ENCODE measurements around the gene ALDH4A1.
"Not testable (repeated sequence)": the region's sequence is repeated elsewhere in the genome, so short reads cannot be mapped to it uniquely, and the experiment has no call there.

The ALDH4A1 gene

DNA sequence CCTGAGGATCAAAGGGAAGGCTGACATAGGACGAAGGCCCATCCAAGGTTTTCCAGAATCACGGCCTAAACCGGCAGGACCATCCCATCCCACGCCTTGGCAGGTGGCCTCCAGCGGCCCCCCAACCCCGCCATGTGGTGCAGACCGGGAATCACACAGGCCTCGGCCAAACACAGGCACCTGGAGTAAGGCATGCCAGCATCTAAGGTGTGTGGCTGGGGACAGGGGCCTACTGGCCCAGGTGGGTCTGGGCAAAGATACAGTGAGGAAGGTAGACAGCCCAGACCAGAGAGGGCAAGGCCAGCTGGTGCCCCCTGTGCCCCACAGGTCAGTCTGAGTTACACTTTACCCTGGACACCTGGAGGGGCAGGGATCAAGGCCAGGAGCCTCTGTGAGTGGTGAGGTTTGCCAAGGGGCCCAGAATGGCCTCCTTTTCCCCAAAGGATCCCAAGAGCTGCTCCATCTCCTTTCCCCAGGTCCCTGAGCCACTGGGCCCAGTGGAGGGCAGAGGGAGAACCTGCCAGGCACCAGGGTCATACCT lies 30.2 kb downstream of the ALDH4A1 start:
- intact Hi-C loops (cut with DNase I) = no loop called here
- DNase-seq = no peak

DNA sequence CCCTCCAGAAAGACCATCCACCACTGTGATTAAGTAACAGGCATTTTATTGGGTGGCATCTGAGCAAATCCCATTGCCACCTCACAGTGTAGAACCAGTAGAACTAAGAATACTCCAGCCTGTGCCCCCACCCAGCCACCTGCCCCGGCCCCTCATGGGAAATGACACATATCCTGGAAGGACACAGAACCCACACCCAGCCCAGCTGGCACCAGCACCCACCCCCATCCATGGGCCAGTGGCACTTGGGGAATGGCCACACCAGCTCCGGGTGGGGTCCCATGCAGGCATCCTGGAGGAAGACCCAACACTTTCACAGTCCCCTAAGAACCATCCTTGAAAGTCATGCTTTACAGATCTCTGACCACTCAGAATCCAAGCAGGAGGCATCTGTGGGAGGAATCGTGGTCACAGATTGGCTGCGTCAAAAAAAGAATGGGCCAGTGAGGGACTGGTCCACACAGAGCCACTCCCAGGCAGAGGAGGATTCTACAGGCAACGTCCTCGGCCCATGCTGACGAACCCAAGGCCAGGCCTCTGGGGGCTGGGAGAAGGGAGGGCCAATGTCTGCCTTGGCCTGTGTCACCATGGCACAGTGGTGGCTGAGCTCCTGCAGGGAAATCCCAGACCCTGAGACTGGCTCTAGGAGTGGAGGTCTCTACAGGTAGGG lies 30.8 kb downstream of the ALDH4A1 start:
- intact Hi-C loops (cut with DNase I) = no loop called here
- DNase-seq = no peak

DNA sequence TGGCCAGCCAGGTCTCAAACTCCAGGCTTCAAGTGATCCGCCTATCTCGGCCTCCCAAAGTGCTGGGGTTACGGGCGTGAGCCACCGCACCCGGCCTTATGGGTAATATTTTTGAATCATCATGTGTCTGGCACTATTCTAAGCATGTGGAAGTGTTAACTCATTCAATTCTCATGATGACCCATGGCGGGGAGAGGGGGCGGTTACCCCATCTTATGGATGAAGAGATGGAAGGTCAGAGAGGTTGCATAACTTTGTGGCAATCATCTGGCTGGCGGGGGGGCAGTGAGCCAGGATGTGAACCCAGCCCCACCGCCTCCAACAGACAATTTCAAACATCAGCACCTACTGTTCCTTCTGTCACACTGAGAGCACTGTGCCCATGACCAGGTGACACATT lies 31.4 kb downstream of the ALDH4A1 start:
- DNase-seq = no peak
- intact Hi-C loops (cut with DNase I) = no loop called here

DNA sequence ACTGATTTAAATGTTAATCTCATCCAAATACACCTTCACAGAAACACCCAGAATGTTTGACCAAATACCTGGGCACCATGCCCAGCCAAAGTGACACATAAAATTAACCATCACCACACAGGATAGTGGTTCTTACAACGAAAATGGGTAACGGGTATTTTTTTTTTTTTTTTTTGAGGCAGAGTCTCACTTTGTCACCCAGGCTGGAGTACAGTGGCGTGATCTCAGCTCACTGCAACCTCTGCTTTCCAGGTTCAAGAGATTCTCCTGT lies 31.8 kb downstream of the ALDH4A1 start:
- intact Hi-C loops (cut with DNase I); DNase-seq: not testable (repeated sequence)

DNA sequence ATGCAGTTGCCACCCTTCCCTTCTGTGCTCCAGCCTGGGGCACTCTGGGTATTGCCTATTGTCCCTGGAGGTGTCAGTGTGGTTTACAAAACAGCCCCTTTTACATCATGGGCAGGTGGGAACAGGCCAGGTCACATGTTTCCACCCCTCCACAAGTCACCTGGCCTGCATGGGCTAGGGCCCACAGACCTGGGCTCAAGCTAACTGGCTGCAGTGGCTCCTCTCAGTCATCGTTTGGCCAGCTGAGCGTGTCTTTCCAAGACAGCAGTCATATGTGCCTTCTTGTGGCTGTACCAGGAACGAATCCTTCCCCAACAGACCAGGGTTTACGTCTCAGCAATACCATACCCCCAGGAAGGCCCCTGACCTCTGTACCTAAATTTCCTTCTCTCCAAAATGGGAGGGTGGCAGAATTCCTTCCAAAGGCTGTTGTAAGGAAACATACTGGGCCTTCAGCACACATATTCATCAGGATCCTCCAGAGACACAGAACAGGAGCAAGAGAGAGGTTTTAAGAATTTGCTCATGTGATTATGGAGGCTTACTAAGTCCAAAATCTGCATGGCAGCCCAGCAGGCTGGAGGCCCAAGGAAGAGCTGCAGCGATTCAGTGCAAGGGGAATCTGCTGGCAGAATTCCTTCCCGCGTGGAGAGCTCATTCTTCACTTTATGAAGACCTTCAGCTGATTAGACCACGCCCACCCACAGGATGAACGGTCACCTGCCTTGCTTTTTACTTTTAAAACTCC lies 32.3 kb downstream of the ALDH4A1 start:
- DNase-seq = no peak
- intact Hi-C loops (cut with DNase I) = no loop called here

DNA sequence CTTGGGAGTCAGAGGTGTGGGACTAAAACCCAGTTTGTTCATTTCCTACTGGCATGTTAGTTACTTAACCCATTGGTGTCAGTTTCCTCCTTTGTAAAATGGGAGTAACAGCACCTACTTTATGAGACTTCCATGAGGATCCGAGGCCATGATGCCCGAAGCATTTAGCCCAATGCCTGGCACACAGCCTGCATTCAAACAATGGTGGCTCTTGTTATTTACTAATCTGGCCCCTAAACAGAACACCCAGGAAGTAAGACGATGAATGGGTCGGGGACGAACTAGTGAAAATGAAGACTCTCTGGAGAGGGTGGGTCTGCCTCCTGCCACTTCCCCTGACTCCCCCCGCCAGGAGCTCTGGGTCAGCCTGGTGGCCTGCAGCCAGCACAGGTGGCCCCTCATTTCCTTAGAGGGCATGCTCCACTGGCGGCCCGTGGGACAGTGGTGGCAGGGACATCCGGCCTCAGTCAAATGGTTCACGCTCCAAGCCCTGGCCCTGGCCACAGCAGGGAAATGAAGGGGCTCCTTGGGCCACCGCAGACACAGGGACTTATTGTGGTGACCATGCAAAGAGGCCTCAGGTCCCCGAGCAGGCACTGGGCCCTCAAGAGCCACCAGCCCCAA lies 33.4 kb downstream of the ALDH4A1 start:
- intact Hi-C loops (cut with DNase I) = no loop called here
- DNase-seq = peak in 19 of 42 donors; percentile 22 to 70 (median 39)

DNA sequence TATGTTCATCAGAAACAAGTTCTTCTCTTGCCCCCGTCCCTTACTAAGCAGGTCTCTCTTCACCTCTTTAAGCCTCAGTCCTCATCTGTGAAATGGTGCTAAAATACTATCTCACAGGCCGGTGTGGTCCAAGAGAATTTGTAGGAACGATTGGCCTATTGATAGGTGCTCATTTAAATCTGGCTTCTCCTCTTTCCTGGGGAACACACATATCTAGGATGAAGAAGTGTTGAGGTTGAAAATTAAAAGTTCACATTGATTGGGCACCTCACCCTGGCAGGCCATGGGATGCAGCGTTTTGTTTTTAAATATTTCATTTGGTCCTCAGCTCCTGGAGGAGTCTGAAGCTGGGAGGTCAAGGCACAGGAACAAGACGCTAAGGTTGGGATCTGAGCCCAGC lies 34.0 kb downstream of the ALDH4A1 start:
- intact Hi-C loops (cut with DNase I) = no loop called here
- no peak for DNase-seq

DNA sequence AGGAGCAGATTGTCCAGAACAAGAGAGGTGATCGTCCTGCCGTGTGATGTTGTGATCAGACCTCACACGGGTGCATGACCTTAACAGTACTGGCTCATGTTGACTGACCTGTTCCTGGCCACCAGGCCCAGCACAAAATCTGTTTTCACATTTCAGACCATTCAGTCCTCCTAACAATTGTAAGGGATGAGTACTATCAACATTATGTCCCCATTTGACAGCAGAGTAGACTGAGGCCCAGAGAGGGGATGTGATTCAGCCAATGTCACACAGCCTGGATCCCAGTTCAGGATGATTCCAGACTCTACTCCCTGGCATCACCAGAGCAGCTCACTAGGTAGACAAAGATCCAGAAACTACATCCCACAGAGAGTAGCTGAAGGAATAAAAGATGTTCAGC lies 35.5 kb downstream of the ALDH4A1 start:
- intact Hi-C loops (cut with DNase I) = no loop called here
- DNase-seq = no peak

DNA sequence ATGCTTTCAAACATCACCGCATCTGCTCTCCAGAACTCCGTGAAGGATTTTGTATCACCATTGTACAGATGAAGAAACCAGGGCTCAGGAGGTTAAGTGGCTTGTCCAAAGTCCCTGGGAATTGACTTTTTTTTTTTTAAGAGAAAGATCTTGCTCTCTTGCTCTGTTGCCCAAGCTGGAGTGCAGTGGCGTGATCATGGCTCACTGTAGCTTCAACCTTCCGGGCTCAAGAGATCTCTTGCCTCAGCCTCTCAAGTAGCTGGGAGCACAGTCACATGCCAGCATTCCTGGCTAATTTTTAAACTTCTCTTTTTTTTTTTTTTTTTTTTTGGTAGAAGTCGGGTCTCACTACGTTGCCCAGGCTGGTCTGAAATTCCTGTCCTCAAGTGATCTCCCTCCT lies 36.0 kb downstream of the ALDH4A1 start:
- no peak for DNase-seq
- intact Hi-C loops (cut with DNase I) = no loop called here

DNA sequence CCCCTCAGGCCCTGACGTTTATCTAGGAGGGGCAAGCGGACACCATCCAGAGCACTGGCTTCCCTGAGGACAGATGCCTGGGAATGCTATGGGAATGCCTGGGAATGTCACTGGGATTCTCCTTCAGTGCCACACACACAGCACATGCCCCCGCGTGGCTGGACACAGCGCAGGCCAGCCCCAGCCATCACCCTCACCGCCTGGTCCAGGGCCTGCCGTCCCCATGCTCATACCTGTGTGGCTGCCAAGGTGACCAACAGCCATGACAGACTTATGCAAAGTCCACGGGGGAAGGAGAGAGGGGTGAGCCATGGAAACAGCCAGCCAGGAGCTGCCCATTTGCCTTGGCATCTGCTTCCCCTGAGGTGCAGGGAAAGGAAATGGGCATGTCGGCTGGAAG lies 37.2 kb downstream of the ALDH4A1 start:
- no peak for DNase-seq
- intact Hi-C loops (cut with DNase I) = no loop called here

DNA sequence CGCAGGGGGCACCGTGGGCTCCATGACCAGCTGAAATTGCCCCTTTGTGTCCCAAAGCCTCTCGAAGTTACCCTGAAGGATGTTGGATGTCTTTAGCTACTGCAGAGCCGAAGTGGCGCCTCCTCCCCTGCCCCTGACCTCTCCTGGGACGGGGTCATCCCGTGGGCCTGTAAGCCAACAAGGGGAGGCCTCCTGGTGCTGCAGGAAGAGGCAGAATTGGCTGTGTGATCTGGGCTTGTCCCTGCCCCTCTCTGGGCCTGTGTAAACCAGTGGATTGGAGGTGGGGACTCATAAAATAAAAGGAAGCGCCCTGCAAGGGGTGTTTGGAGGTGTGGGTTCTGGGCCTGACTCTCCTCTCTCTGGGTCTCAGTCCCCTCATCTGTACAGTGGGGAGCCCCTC lies 40.8 kb downstream of the ALDH4A1 start:
- intact Hi-C loops (cut with DNase I) = no loop called here
- no peak for DNase-seq

DNA sequence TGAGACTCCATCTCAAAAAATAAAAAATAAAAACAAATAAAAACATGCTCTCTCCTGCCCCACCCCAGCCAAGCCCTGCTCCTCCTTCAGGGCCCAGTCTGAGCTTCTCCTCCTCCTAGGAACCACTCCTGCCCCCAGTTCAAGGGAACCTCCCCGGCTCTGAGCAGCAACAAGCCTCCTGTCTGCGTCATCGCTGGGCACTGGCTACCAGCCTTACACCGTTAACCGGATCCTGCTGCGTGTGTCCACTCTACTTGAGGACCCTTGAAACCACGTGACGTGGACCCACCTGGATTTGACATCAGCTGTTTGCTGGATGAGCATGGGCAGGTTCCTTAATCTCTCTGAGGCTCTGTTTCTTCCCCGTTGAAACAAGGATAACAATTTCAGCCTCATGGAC lies 41.3 kb downstream of the ALDH4A1 start:
- DNase-seq = no peak
- intact Hi-C loops (cut with DNase I) = no loop called here

DNA sequence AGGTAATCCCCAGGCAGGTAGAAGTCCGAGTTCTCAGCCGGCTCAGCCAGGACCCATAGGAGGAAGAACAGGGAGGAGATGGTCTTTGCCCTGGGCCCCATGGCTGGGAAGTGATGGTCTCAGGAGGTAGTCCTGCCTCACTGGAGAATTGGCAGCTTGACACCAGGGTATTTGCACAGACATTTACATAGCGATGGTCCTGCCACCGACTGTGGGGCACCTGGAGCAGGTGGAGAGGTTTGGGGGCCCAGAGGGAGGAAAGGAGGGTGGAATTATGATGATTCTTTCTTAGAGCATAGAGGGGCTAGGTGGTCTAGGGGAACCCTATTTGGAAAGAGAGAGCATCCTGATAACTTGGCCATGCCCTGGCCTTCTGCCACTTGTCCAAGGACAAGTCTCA lies 42.8 kb downstream of the ALDH4A1 start, which contains the start of gene TAS1R2:
TAS1R2 (minus strand) TSS at position 101 of the 400 bp plus-strand sequence; CDS start at position 101, 0 bp downstream.
- no peak for DNase-seq
- intact Hi-C loops (cut with DNase I) = no loop called here

DNA sequence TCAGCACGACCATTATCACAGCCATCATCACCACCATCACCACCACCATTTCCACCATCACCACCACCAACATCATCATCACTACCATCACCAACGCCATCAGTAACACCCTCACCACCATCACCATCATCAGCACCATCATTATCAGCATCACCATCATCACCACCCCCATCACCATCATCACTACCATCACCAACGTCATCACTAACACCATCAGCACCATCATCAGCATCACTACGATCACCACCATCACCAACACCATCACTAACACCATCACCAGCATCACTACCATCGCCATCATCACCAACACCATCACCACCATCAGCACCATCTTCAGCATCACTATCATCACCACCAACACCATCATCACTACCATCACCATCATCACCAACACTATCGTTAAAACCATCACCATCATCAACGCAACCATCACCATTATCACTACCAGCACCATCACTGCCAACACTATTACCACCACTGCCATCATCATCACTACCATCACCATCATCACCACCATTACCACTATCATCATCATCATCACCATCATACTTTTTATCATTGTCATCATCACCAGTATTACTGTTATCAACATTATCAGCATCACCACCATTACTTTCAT lies 44.2 kb downstream of the ALDH4A1 start:
- intact Hi-C loops (cut with DNase I) = no loop called here
- DNase-seq = no peak

DNA sequence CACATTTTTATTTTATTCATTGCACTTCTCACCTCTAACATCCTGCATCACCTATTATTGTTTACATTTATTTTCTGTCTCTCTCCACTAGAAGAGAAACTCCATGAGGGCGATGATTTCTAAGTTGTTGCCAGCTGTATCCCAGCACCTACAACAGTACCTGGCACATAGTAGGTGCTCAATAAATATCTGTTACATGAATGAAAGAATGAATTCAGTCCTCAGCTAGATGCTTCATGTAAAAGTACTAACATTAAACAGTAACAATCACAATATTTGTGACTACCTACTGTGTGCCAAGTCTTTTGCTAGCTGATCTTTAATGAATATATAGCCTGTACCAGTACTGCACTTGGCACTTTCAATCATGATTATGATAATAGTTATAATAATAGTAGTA lies 45.9 kb downstream of the ALDH4A1 start:
- DNase-seq = no peak
- intact Hi-C loops (cut with DNase I) = no loop called here

DNA sequence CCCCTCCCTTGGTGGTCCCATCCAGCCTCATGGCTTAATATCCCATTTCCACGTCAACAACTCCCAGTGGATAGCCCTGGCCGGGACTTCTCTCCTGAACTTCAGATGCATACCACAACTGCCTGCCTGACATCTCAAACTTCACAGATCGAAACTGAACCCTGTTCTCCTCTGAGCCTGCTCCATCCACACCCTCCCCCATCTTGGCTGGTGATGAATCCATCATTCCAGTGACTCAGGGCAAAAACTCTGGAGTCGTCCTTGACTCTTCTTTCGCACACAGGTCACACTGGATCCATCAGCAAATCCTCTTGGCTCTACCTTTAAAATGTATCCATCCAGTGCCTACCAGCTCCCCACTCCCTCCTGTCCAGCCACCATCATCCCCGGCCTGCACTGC lies 46.8 kb downstream of the ALDH4A1 start:
- intact Hi-C loops (cut with DNase I) = no loop called here

DNA sequence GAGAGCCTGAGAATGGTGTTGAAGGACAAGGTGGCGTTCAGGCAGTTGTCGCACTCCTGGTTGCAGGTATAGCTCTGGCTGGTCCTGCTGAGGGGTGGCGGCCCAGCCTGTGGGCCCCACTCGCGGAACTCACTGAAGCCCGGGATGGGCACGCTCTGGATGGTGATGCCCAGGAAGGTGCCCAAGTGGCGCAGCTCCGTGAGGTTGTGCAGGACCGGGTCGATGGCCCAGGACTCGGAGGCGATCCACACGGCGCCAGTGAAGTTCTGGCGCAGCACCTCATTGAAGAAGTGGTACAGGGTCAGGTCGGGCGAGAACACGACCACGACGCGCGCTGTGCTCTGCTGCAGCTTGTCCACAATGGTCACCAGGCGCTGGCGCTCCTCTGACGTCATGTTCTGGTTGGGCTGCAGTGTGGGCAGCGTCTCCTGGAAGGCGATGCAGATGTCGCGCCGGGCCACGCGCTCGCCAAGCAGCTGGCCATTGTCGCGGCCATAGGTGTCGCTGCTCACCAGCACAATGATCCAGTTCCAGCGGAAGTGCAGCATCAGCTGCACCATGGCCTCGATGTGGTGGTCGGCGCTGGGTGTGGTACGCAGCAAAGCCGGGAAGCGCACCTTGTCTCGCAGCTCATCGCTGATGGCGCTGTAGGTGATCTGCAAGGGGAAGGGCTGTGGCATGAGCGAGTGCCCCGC lies 47.9 kb downstream of the ALDH4A1 start:
- no peak for DNase-seq
- intact Hi-C loops (cut with DNase I) = no loop called here

More for the DNA sequence above, 46.8 kb downstream of the ALDH4A1 start:
- no peak for DNase-seq

DNA sequence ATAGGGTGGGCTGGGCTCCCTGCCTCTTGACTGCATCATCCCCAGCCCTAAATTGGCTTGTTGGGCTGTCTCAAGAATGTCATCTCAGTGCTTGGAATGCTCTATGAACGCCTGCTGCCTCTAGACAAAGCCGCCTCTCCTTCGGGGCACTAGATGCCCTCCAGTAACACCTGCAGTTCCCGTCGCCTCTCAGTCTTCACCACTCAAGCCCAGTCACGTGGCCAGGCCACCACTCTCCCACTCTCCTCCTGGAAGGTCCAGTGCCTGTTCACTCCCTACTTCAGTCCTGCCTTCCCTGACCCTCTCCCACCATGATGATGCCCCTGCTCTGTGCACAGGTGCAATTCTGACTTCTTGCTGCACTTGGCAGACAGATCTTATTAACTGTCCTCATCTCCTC lies 49.9 kb downstream of the ALDH4A1 start:
- intact Hi-C loops (cut with DNase I) = no loop called here
- DNase-seq = no peak

DNA sequence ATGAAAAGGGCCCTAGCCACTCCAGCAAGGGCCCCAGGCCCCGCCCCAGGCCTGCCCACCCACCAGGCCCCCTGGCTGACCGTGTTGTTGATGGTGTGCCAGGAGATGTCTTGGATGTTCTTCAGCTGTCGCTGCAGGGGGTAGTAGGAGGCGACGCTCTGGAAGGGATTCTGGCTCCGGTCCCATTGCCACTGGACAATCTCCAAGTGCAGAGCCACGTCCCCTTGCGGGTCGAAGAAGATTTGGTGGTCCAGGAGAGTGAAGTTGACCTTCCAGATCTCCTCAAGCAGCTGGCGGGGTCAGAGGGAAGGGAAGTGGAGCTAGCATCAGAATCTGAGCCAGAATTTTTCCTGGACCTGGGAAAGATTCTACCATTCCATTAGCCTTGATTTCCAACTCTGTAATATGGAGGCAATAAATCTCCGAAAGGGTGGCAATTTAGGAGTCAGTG lies 53.1 kb downstream of the ALDH4A1 start:
- no peak for DNase-seq
- intact Hi-C loops (cut with DNase I) = no loop called here
